ENCODE results near the gene LRRC3. TPM values are rescaled to one million over a fixed set of nuclear protein-coding genes. Genes with fewer than 3 reads are reported as not detected.

The LRRC3 gene
- total RNA-seq, 1 experiment from 2014 or later: 0.40 TPM

- no peak overlapping the region for H3K27ac Mint-ChIP-seq (ENCODE audit: unreplicated experiment)
- peak; percentile 82 for DNase-seq
- intact Hi-C loops (cut with micrococcal nuclease; ENCODE audit: unreplicated experiment): loop anchor here (2.0 kb wide), 1 partner anchor 282 kb away; no protein-coding TSS in a partner anchor
- TF ChIP-seq, protein P1, sequence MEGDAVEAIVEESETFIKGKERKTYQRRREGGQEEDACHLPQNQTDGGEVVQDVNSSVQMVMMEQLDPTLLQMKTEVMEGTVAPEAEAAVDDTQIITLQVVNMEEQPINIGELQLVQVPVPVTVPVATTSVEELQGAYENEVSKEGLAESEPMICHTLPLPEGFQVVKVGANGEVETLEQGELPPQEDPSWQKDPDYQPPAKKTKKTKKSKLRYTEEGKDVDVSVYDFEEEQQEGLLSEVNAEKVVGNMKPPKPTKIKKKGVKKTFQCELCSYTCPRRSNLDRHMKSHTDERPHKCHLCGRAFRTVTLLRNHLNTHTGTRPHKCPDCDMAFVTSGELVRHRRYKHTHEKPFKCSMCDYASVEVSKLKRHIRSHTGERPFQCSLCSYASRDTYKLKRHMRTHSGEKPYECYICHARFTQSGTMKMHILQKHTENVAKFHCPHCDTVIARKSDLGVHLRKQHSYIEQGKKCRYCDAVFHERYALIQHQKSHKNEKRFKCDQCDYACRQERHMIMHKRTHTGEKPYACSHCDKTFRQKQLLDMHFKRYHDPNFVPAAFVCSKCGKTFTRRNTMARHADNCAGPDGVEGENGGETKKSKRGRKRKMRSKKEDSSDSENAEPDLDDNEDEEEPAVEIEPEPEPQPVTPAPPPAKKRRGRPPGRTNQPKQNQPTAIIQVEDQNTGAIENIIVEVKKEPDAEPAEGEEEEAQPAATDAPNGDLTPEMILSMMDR (IDR thresholded peaks at IDR 0.05; ENCODE audit: unreplicated experiment): peak; percentile 60
- no peaks in the 10 kb centered on the region for H3K36me3 Mint-ChIP-seq (ENCODE audit: insufficient read depth, unreplicated experiment)
- BruUV-seq (replicated peaks): no TSS peak
- H3K9me3 Mint-ChIP-seq (ENCODE audit: low read depth, unreplicated experiment): no peaks in the 10 kb centered on the region
- no peaks in the 10 kb centered on the region for H3K4me1 Mint-ChIP-seq (ENCODE audit: low read depth, unreplicated experiment)
- H3K4me3 Mint-ChIP-seq (ENCODE audit: low read depth, unreplicated experiment): no peak overlapping the region
- CTCF ChIA-PET: interaction anchor here (0.5 to 2.5 kb wide), 4 partner anchors 70 to 283 kb away, joined by 3 to 28 read pairs (median 6); partner anchors contain the start of gene KRTAP10-5
- peaks cover 35% of the 10 kb centered on the region for H3K27me3 Mint-ChIP-seq (ENCODE audit: unreplicated experiment)
Observed at GRCh38 chr21:44510508-44511218, 55.4 kb downstream of the LRRC3 start.

GRCh38 chr21:44511219-44511937, 56.1 kb downstream of the LRRC3 start:
- H3K9me3 Mint-ChIP-seq (ENCODE audit: low read depth, unreplicated experiment): no peaks in the 10 kb centered on the region
- DNase-seq: no peak

More at GRCh38 chr21:44511219-44511937, 56.1 kb downstream of the LRRC3 start:
- no peak overlapping the region for H3K27ac Mint-ChIP-seq (ENCODE audit: unreplicated experiment)
- H3K27me3 Mint-ChIP-seq (ENCODE audit: unreplicated experiment): peaks cover 37% of the 10 kb centered on the region
- CTCF ChIA-PET: interaction anchor here (0.5 to 2.5 kb wide), 3 partner anchors 69 to 282 kb away, joined by 3 to 28 read pairs (median 8); partner anchors contain the start of gene KRTAP10-5
- BruUV-seq (replicated peaks): no TSS peak
- intact Hi-C loops (cut with micrococcal nuclease; ENCODE audit: unreplicated experiment): loop anchor here (2.0 kb wide), 1 partner anchor 281 kb away; no protein-coding TSS in a partner anchor
- TF ChIP-seq, protein P1 (IDR thresholded peaks at IDR 0.05; ENCODE audit: unreplicated experiment): no peak
- no peaks in the 10 kb centered on the region for H3K36me3 Mint-ChIP-seq (ENCODE audit: insufficient read depth, unreplicated experiment)
- H3K4me1 Mint-ChIP-seq (ENCODE audit: low read depth, unreplicated experiment): no peaks in the 10 kb centered on the region
- H3K4me3 Mint-ChIP-seq (ENCODE audit: low read depth, unreplicated experiment): no peak overlapping the region

Other genes with a start within 250 kb of the LRRC3 start
- 3.4 and 5.6 TPM in 2 replicates for gene ICOSLG, start 214.6 kb upstream of the LRRC3 start, total RNA-seq (2022)
- gene DNMT3L, start 193.6 kb upstream of the LRRC3 start, total RNA-seq (2022): not detected in 2 replicates
- not detected in 2 replicates for gene AIRE, start 169.6 kb upstream of the LRRC3 start, total RNA-seq (2022)
- gene PFKL, start 155.5 kb upstream of the LRRC3 start, total RNA-seq (2022): 78.9 and 92.8 TPM in 2 replicates
- 7.5 and 8.6 TPM in 2 replicates for gene CFAP410, start 116.1 kb upstream of the LRRC3 start, total RNA-seq (2022)
- not detected in 2 replicates for gene TRPM2, start 101.9 kb upstream of the LRRC3 start, total RNA-seq (2022)
- gene KRTAP10-1, start 84.7 kb downstream of the LRRC3 start, total RNA-seq (2022): not detected in 2 replicates
- gene KRTAP10-2, start 96.0 kb downstream of the LRRC3 start, total RNA-seq (2022): not detected in 2 replicates
- gene KRTAP10-3, start 103.3 kb downstream of the LRRC3 start, total RNA-seq (2022): not detected in 2 replicates
- not detected in 2 replicates for gene KRTAP10-4, start 118.2 kb downstream of the LRRC3 start, total RNA-seq (2022)
- not detected in 2 replicates for gene KRTAP10-5, start 125.1 kb downstream of the LRRC3 start, total RNA-seq (2022)
- not detected in 2 replicates for gene KRTAP10-6, start 137.0 kb downstream of the LRRC3 start, total RNA-seq (2022)
- not detected in 2 replicates for gene KRTAP10-7, start 145.1 kb downstream of the LRRC3 start, total RNA-seq (2022)
- gene KRTAP10-8, start 156.6 kb downstream of the LRRC3 start, total RNA-seq (2022): not detected in 2 replicates
- gene KRTAP10-9, start 171.6 kb downstream of the LRRC3 start, total RNA-seq (2022): not detected in 2 replicates
- not detected in 2 replicates for gene KRTAP10-10, start 181.8 kb downstream of the LRRC3 start, total RNA-seq (2022)
- gene KRTAP10-11, start 190.9 kb downstream of the LRRC3 start, total RNA-seq (2022): not detected in 2 replicates
- gene KRTAP12-4, start 199.1 kb downstream of the LRRC3 start, total RNA-seq (2022): not detected in 2 replicates
- not detected in 2 replicates for gene KRTAP12-3, start 202.4 kb downstream of the LRRC3 start, total RNA-seq (2022)
- gene KRTAP12-2, start 211.4 kb downstream of the LRRC3 start, total RNA-seq (2022): not detected in 2 replicates
- not detected in 2 replicates for gene KRTAP12-1, start 226.7 kb downstream of the LRRC3 start, total RNA-seq (2022)
- not detected in 2 replicates for gene KRTAP10-12, start 241.7 kb downstream of the LRRC3 start, total RNA-seq (2022)